Measurements from ENCODE around the gene RIBC2.
"Not testable (repeated sequence)": the region's sequence is repeated elsewhere in the genome, so short reads cannot be mapped to it uniquely, and the experiment has no call there.

RIBC2 gene

DNA sequence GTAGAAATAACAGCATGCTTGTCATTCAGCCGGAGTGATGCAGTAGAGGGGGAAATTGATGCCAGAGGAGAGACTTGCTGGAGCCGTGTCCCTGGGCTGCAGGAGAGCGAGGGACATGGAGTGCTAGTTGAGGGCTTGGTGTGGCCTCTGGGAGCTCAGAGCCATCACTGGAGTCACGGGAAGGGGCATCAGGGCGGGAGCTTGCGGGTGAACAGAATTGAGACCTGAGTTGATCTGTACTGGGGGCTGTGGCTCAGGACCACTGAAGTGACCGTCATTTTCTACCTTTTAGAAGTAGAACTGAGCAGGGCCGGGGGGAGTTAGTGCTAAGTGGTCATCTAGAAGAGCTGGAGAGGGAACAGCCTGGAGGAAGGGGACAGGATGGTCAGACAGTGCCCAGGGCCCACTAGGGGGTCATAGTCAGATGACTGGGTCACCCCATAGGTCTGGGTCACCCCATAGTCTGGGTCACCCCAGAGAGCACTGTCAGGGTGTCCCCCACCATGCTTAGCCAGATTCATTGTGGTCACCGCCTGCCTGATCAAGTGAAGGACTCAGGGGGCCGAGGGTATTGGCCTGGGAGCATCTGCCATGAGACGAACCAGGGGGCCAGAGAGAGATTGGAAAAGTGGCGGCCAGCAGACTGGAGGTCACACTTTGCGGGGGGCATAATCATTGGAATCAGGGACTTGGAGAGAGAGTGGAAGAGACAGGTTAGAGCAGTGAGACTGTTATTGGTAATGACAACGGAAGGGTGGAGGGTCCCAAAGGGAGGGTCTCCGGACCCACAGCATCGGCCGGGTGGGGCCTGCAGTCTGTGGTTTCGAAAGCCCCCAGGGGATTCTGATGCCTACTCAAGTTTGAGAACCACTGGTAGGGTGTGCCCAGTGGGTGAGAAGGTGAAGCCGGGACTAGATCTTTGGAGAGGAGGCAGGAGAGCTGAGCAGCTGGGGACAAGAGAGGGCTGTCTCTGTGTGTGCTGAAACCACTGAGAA is 15.2 kb downstream of the RIBC2 start:
- H3K9me3 Mint-ChIP-seq, result peaks cover 2 to 8% of the 10 kb centered on the region in 2 donors
- H3K36me3 Mint-ChIP-seq, result peaks cover 4 to 5% of the 10 kb centered on the region in 2 donors
- H3K4me3 Mint-ChIP-seq, result peak overlapping the region; percentile 18 to 41
- H3K4me1 Mint-ChIP-seq, result peaks cover 19 to 21% of the 10 kb centered on the region in 2 donors
- DNase-seq, result no peak
- ATAC-seq (replicated peaks), result no peak
- peaks cover 13 to 23% of the 10 kb centered on the region in 2 donors for H3K27me3 Mint-ChIP-seq
- peak overlapping the region; percentile 66 for H3K27ac Mint-ChIP-seq

- DNase-seq (no peak), ATAC-seq (replicated peaks) (no peak)
- Mint-ChIP-seq H3K4me3 (peak overlapping the region; percentile 18 to 41), H3K9me3 (peaks cover 2 to 8% of the 10 kb centered on the region in 2 donors), H3K27me3 (peaks cover 13 to 23% of the 10 kb centered on the region in 2 donors), H3K4me1 (peaks cover 19 to 21% of the 10 kb centered on the region in 2 donors), H3K27ac (peak overlapping the region; percentile 3), H3K36me3 (peaks cover 4 to 5% of the 10 kb centered on the region in 2 donors)
Observed at GRCh38 chr22:45429424-45429823, 15.9 kb downstream of the RIBC2 start.

DNA sequence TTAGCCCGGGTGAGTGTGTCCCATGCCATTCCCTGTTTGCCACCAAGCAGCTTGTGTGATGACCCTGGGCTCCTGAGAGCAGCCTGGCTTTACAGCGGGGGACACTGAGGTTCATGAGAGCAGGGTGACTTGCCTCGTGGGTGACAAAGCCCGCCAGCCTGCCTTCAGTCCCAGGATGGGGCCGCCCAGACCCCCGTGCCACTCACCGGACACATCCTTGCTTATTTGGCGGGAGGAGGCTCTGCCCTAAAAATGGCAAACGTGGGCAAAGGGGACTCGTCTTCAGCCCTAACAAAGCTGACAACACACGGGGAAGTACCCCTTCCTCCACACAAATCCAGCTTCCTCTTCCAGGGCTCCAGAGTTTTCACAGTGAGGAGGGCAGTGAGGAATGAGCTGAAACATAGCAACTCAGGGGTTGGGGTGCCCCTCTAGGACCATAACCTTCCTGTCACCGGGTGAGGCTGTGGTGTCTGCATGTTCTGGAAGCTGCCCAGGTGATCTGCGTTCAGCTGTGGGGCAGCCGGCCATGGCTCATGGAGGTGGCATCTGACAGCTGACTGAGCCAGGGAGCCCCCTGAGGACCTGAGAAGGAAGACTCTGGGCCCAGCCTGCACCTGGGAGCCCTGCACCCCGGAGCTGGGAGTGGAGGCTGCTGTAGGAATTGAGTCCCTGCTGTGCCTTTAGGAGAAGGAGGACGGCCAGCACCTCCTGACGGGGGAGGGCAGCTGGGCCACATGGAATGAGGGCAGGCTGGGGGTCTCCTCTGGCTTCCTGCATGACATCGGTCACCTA is 16.7 kb downstream of the RIBC2 start:
- Mint-ChIP-seq H3K4me1 (peaks cover 20 to 24% of the 10 kb centered on the region in 2 donors), H3K9me3 (peaks cover 2 to 8% of the 10 kb centered on the region in 2 donors), H3K36me3 (peaks cover 4 to 5% of the 10 kb centered on the region in 2 donors), H3K4me3 (no peak overlapping the region), H3K27ac (no peak overlapping the region), H3K27me3 (peaks cover 13 to 23% of the 10 kb centered on the region in 2 donors)
- no peak for ATAC-seq (replicated peaks)
- no peak for DNase-seq

DNA sequence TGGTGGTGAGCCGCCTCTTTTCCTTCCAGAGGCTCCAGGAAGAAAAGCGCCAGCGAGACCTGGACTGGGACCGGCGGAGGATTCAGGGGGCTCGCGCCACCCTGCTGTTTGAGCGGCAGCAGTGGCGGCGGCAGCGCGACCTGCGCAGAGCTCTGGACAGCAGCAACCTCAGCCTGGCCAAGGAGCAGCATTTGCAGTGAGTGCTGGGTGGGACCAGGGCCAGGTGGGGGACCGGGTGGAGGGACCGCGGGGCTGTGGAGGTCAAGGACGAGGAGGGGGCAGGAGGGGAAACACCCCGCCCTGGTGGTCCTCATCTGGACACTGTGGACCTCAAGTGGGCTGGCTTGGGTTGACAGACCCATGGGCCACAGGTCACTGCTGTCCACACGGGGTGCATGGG is 17.4 kb downstream of the RIBC2 start:
- ATAC-seq (replicated peaks) (no peak), DNase-seq (no peak)
- peaks cover 26 to 31% of the 10 kb centered on the region in 2 donors for H3K4me1 Mint-ChIP-seq
- peaks cover 2 to 8% of the 10 kb centered on the region in 2 donors for H3K9me3 Mint-ChIP-seq
- no peak overlapping the region for H3K27ac Mint-ChIP-seq
- H3K27me3 Mint-ChIP-seq, result peaks cover 13 to 23% of the 10 kb centered on the region in 2 donors
- no peak overlapping the region for H3K4me3 Mint-ChIP-seq
- H3K36me3 Mint-ChIP-seq, result peaks cover 4 to 5% of the 10 kb centered on the region in 2 donors

DNA sequence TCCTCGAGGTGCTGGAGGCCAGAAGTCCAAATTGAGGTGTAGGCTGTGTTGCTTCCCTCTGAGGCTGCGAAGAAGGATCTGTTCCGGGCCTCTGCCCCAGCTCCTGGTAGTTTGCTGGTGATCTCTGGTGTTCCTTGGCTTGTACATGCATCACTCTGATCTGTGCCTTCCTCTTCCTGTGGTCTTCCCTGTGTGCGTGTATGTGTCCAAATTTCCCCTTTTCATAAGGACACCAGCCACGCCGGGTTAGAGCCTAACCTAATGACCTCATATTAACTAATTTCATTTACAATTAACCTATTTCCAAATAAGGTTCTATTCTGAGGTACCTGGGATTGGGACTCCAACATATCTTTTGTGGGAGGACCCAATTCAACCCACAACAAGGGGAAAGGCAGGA is 21.5 kb downstream of the RIBC2 start:
- H3K27me3 Mint-ChIP-seq, result peaks cover 0 to 9% of the 10 kb centered on the region in 2 donors
- H3K9me3 Mint-ChIP-seq, result no peaks in the 10 kb centered on the region
- H3K36me3 Mint-ChIP-seq, result no peaks in the 10 kb centered on the region
- H3K4me3 Mint-ChIP-seq, result no peak overlapping the region
- no peak overlapping the region for H3K27ac Mint-ChIP-seq
- no peak for ATAC-seq (replicated peaks)
- no peak for DNase-seq
- H3K4me1 Mint-ChIP-seq, result peaks cover 11% of the 10 kb centered on the region in 2 donors

DNA sequence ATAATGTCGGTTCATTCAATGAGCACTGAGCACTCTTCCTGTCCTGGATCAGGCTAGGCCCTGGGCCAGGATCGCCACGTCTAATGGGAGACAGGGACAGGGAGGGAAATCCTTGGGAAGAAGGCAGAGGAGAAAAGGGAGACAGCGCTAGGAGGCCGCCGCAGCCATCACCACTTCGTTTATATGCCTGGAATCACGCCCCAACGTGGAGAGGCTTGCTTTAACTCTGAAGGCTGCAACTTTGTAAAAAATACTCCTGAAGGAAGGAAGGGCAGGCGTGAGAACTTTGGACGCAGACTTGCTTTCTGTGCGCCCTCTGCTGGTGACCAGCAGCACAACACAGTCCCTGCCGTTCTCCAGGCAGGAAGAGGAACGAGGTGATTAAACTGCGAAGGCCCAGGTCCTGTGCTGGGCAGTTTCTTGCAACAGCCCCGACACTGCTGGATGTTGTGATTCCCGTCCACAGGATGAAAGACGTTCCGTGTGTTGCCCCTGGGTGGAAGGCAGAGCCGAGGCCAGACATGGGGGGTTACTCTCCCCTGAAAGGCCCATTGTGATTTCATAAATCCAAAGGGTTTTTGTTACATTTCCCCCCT is 22.1 kb downstream of the RIBC2 start:
- Mint-ChIP-seq H3K27me3 (peaks cover 0 to 11% of the 10 kb centered on the region in 2 donors), H3K9me3 (no peaks in the 10 kb centered on the region), H3K4me1 (peaks cover 14% of the 10 kb centered on the region in 2 donors), H3K36me3 (no peaks in the 10 kb centered on the region), H3K4me3 (no peak overlapping the region), H3K27ac (no peak overlapping the region)
- ATAC-seq (replicated peaks), result peak; percentile 91 to 92
- DNase-seq, result peak; percentile 64

DNA sequence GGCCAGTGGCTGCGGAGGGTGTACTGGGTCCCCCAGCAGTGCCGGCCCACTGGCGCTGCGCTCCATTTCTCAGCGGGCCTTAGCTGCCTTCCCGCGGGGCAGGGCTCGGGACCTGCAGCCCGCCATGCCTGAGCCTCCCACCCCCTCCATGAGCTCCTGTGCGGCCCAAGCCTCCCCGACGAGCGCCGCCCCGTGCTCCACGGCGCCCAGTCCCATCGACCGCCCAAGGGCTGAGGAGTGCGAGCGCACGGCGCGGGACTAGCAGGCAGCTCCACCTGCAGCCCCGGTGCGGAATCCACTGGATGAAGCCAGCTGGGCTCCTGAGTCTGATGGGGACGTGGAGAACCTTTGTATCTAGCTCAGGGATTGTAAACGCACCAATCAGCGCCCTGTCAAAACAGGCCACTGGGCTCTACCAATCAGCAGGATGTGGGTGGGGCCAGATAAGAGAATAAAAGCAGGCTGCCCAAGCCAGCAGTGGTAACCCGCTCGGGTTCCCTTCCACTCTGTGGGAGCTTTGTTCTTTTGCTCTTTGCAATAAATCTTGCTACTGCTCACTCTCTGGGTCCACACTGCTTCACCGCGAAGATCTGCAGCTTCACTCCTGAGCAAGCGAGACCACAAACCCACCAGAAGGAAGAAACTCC is 23.5 kb downstream of the RIBC2 start:
- Mint-ChIP-seq H3K27me3 (peaks cover 5 to 19% of the 10 kb centered on the region in 2 donors), H3K4me1 (peaks cover 19 to 23% of the 10 kb centered on the region in 2 donors), H3K4me3 (peak overlapping the region in 1 of 2 donors; percentile 35)
- not testable (repeated sequence) for DNase-seq; H3K36me3 Mint-ChIP-seq; ATAC-seq (replicated peaks); H3K27ac Mint-ChIP-seq; H3K9me3 Mint-ChIP-seq

DNA sequence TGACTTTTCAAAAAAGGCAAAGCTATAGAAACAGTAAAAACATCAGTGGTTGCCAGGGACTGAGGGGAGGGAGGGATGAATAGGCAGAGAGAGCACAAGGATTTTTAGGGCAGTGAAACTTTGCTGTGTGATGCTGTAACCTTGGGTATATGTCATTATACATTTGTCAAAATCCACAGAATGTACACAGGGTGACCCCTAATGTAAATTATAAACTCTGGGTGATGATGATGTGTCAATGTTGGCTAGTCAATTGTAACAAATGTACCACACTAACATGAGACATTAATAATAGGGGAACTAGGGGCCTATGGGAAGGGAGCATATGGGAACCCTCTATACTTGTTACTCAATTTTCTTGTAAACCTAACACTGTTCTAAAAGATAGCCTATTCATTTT is 24.8 kb downstream of the RIBC2 start:
- no peak overlapping the region for H3K27ac Mint-ChIP-seq
- peaks cover 5 to 25% of the 10 kb centered on the region in 2 donors for H3K27me3 Mint-ChIP-seq
- peak in 1 of 2 donors; percentile 14 for ATAC-seq (replicated peaks)
- DNase-seq, result no peak
- peaks cover 18 to 23% of the 10 kb centered on the region in 2 donors for H3K4me1 Mint-ChIP-seq
- no peaks in the 10 kb centered on the region for H3K9me3 Mint-ChIP-seq
- H3K4me3 Mint-ChIP-seq, result no peak overlapping the region
- H3K36me3 Mint-ChIP-seq, result no peaks in the 10 kb centered on the region

- H3K36me3 Mint-ChIP-seq, DNase-seq, H3K27ac Mint-ChIP-seq, H3K9me3 Mint-ChIP-seq: not testable (repeated sequence)
- ATAC-seq (replicated peaks), result peak in 1 of 2 donors; percentile 21
- Mint-ChIP-seq H3K4me3 (peak overlapping the region in 1 of 2 donors; percentile 63), H3K4me1 (peaks cover 12 to 15% of the 10 kb centered on the region in 2 donors), H3K27me3 (peaks cover 5 to 25% of the 10 kb centered on the region in 2 donors)
Observed at GRCh38 chr22:45440688-45441087, 27.2 kb downstream of the RIBC2 start.

- H3K27me3 Mint-ChIP-seq, result peaks cover 5 to 25% of the 10 kb centered on the region in 2 donors
- H3K27ac Mint-ChIP-seq, result no peak overlapping the region
- H3K4me1 Mint-ChIP-seq, result peaks cover 10 to 12% of the 10 kb centered on the region in 2 donors
- peak; percentile 76 to 81 for ATAC-seq (replicated peaks)
- H3K4me3 Mint-ChIP-seq, result peak overlapping the region in 1 of 2 donors; percentile 63
- DNase-seq, result no peak
- no peaks in the 10 kb centered on the region for H3K36me3 Mint-ChIP-seq
- no peaks in the 10 kb centered on the region for H3K9me3 Mint-ChIP-seq
Observed at GRCh38 chr22:45441138-45441537, 27.6 kb downstream of the RIBC2 start.

DNA sequence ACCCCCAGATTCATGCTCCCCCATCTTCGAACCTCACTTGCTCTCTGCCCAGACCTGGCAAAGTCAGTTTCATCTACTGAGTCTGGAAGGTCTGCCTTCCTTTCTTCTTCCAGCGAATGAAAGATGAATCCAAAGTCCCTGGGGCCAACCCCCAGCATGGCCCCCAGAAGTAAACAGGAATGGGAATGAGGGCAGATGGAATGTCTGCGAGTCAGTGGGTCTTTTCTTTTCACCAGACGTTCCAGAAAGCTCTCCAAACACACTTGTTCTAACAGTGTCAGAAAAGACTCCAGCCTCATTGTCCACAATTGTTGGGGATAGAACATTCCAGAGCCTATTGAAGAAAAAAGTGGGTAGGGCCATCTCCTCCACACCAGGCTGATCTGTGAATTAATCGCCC is 28.6 kb downstream of the RIBC2 start:
- Mint-ChIP-seq H3K4me1 (peaks cover 10 to 12% of the 10 kb centered on the region in 2 donors), H3K36me3 (no peaks in the 10 kb centered on the region)
- DNase-seq, result no peak

GRCh38 chr22:45444168-45444567 is 30.7 kb downstream of the RIBC2 start:
- H3K36me3 Mint-ChIP-seq, result no peaks in the 10 kb centered on the region
- peaks cover 10 to 12% of the 10 kb centered on the region in 2 donors for H3K4me1 Mint-ChIP-seq
- H3K27me3 Mint-ChIP-seq, result peaks cover 5 to 20% of the 10 kb centered on the region in 2 donors
- H3K27ac Mint-ChIP-seq, result no peak overlapping the region
- no peaks in the 10 kb centered on the region for H3K9me3 Mint-ChIP-seq
- no peak for ATAC-seq (replicated peaks)
- no peak overlapping the region for H3K4me3 Mint-ChIP-seq
- DNase-seq, result no peak

More for the DNA sequence above, 28.6 kb downstream of the RIBC2 start:
- ATAC-seq (replicated peaks), result no peak
- Mint-ChIP-seq H3K4me3 (no peak overlapping the region), H3K9me3 (no peaks in the 10 kb centered on the region), H3K27ac (peak overlapping the region; percentile 22), H3K27me3 (peaks cover 5 to 25% of the 10 kb centered on the region in 2 donors)

DNA sequence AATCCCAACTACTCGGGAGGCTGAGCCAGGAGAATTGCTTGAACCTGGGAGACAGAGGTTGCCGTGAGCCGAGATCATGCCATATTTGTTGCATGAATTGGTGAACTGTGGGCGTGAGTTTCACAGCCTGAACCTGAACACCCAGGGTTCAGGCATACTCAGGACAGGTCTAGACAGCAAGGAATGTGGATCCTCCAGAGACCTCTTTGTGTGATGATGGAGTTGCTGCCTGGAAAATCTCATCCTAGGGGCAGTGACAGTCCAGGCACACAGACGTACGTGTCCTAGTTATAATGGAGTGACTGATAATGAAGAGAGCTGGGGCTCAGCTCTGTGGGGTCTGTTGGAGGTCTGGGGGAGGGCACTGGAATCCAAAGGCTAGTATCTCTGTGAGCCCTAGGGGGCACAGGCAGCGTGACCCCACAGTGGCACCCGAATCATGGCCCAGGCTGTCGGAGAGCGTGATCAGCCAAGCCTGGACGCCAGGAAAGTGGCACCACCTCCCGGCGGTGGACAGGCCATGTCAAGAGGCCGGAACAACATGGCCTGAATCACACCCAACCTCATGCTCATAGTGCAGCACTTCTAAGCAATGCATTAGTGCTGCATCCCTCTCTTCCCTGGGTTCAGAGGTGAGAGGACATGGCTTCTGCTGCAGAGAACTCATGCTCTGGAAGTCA is 31.7 kb downstream of the RIBC2 start:
- no peak overlapping the region for H3K27ac Mint-ChIP-seq
- peaks cover 5 to 16% of the 10 kb centered on the region in 2 donors for H3K27me3 Mint-ChIP-seq
- no peak for DNase-seq
- H3K9me3 Mint-ChIP-seq, result no peaks in the 10 kb centered on the region
- no peak for ATAC-seq (replicated peaks)
- no peaks in the 10 kb centered on the region for H3K36me3 Mint-ChIP-seq
- peaks cover 10 to 12% of the 10 kb centered on the region in 2 donors for H3K4me1 Mint-ChIP-seq
- H3K4me3 Mint-ChIP-seq, result no peak overlapping the region
